K562 (cell line): Measurements from ENCODE around the gene ZSWIM9. TPM values are rescaled to one million over a fixed set of nuclear protein-coding genes. Genes with fewer than 3 reads are reported as not detected.

Source experiments
- ATAC-seq: fragments of 200-7000 bp; cut with Tn5 transposase; 3 replicates; pipeline ENCODE4 v1.9.1; 2020; ENCODE audit warnings: moderate library complexity
- BruUV-seq: library from RNA; stranded (reverse); fragments of 400-500 nt; replicated peaks from 2 replicates; lab custom pipeline; 2021; lab: Mats Ljungman, UMichigan
- CTCF ChIA-PET: fragments of 300-600 bp; formaldehyde crosslinking; extraction: SDS; loops from one replicate; lab custom pipeline; 2021; ENCODE audit warnings: low intra/inter-chr PET ratio; lab: Yijun Ruan, JAX
- POLR2A ChIA-PET: fragments of 300-600, 350-650 bp; sonication (Branson Sonifier 250); formaldehyde crosslinking; extraction: SDS; loops from one replicate; lab custom pipeline; 2021; ENCODE audit warnings: antibody characterized with exemption, inconsistent platforms; lab: Yijun Ruan, JAX
- DNase-seq, 4 experiments: peaks; one replicate each; pipeline versions ENCODE4 v3.0.0 to v3.0.0-alpha.2; 2011 to 2018; ENCODE audit warnings: low spot score in 3 of 4, mixed read lengths in 3 of 4; ENCODE audit errors: extremely low read depth in 1 of 4
- FAIRE-seq: peaks from 2 replicates; lab custom pipeline; 2011; peaks lifted over from hg19 to GRCh38; lab: Jason Lieb, UNC
- H2AFZ ChIP-seq: 2 replicates; pipeline ENCODE4 v1.6.0; 2011; ENCODE audit warnings: low read depth, low read length, control low read depth, inconsistent platforms
- H3K27ac ChIP-seq: fragments of 200-600 bp; 3 replicates; pipeline ENCODE4 v1.8.0; 2011; ENCODE audit warnings: low read depth, mild to moderate bottlenecking, control low read depth, inconsistent platforms, low read length, moderate library complexity, mixed read lengths; ENCODE audit errors: extremely low read depth
- H3K27me3 ChIP-seq, 2 experiments: fragments of 300-600 bp in 1 of 2; 2 replicates in 1 of 2; 3 replicates in 1 of 2; pipeline versions ENCODE4 v1.6.0 to v1.8.0; 2011; ENCODE audit warnings: inconsistent platforms in 2 of 2, low read length in 2 of 2, mild to moderate bottlenecking in 1 of 2, mixed read lengths in 1 of 2, moderate library complexity in 1 of 2; ENCODE audit not compliant: control insufficient read depth in 2 of 2, insufficient read depth in 2 of 2
- H3K36me3 ChIP-seq: fragments of 300-600 bp; 3 replicates; pipeline ENCODE4 v1.8.0; 2011; ENCODE audit warnings: mild to moderate bottlenecking, low read length, inconsistent platforms; ENCODE audit not compliant: control insufficient read depth, insufficient read depth
- H3K4me1 ChIP-seq, 2 experiments: fragments of 200-600 bp in 1 of 2; replicated peaks in 1 of 2; 2 replicates in 1 of 2; 3 replicates in 1 of 2; pipeline versions ENCODE4 v1.5.1 to v1.8.0; 2011; ENCODE audit warnings: inconsistent platforms in 2 of 2, low read length in 2 of 2, mild to moderate bottlenecking in 1 of 2, mixed read lengths in 1 of 2, moderate library complexity in 1 of 2; ENCODE audit not compliant: control insufficient read depth in 2 of 2, insufficient read depth in 2 of 2
- H3K4me2 ChIP-seq: 2 replicates; pipeline ENCODE4 v1.6.1; 2011; ENCODE audit warnings: low read length, control low read depth, inconsistent platforms, mixed read lengths; ENCODE audit not compliant: insufficient read depth
- H3K4me3 ChIP-seq: fragments of 200-600 bp; sonication (generic), shearing (Covaris generic); 2 replicates; pipeline ENCODE4 v1.5.1; 2016; ENCODE audit warnings: control low read depth, inconsistent platforms
- H3K79me2 ChIP-seq: fragments of 200-600 bp; 3 replicates; pipeline ENCODE4 v1.8.0; 2011; ENCODE audit warnings: low read length, inconsistent platforms; ENCODE audit not compliant: control insufficient read depth, insufficient read depth
- H3K9ac ChIP-seq, 2 experiments: 2 replicates each; pipeline versions ENCODE4 v1.6.0 to v1.6.1; 2011; ENCODE audit warnings: low read depth in 2 of 2, low read length in 2 of 2, control low read depth in 1 of 2, inconsistent platforms in 1 of 2, mild to moderate bottlenecking in 1 of 2, mixed read lengths in 1 of 2; ENCODE audit not compliant: insufficient read depth in 1 of 2
- H3K9me1 ChIP-seq: one replicate; pipeline ENCODE4 v1.6.0; 2011; ENCODE audit warnings: inconsistent platforms, mild to moderate bottlenecking, low read length, moderate library complexity; ENCODE audit not compliant: control insufficient read depth, insufficient read depth
- H3K9me3 ChIP-seq: replicated peaks from 2 replicates; pipeline ENCODE4 v1.5.1; 2011; ENCODE audit warnings: low read depth, low read length, inconsistent platforms; ENCODE audit not compliant: control insufficient read depth, insufficient read depth
- H4K20me1 ChIP-seq: replicated peaks from 2 replicates; pipeline ENCODE4 v1.6.1; 2011; ENCODE audit warnings: low read length, inconsistent platforms, mixed read lengths; ENCODE audit not compliant: control insufficient read depth, insufficient read depth
- BDP1 ChIP-seq: IDR thresholded peaks from 3 replicates; pipeline ENCODE4 v1.6.1; 2011; ENCODE audit not compliant: insufficient read length, insufficient read depth
- BMI1 ChIP-seq: fragments of 150-350 bp; IDR thresholded peaks from 2 replicates; pipeline ENCODE4 v1.6.1; 2014; ENCODE audit warnings: low read length
- BRD4 ChIP-seq: fragments of 200-600 bp; sonication (generic); IDR thresholded peaks from 2 replicates; pipeline ENCODE4 v1.6.1; 2017; ENCODE audit warnings: inconsistent platforms
- ERF ChIP-seq: fragments of 450-650 bp; formaldehyde crosslinking; IDR thresholded peaks from 2 replicates; pipeline ENCODE4 v1.4.0; 2020; ENCODE audit warnings: mild to moderate bottlenecking, mixed read lengths
- EWSR1 ChIP-seq: fragments of 450-650 bp; IDR thresholded peaks from 2 replicates; pipeline ENCODE4 v1.6.1; 2018; ENCODE audit warnings: borderline replicate concordance, mild to moderate bottlenecking, low read depth, moderate library complexity; ENCODE audit not compliant: partially characterized antibody
- FOXJ2 ChIP-seq: fragments of 200-800 bp; sonication (Bioruptor generic); IDR thresholded peaks from 2 replicates; pipeline ENCODE4 v1.6.1; 2016; ENCODE audit warnings: missing genetic modification characterization, missing compliant biosample characterization
- HLTF ChIP-seq: fragments of 450-650 bp; IDR thresholded peaks from 2 replicates; pipeline ENCODE4 v1.6.1; 2016
- KDM2B ChIP-seq: fragments of 250-450 bp; sonication (Bioruptor Pico); IDR thresholded peaks from 2 replicates; pipeline ENCODE4 v1.8.0; 2021; ENCODE audit warnings: mild to moderate bottlenecking, moderate library complexity
- KLF10 ChIP-seq: fragments of 250-450 bp; sonication (Bioruptor Pico); IDR thresholded peaks from 2 replicates; pipeline ENCODE4 v1.6.1; 2021; ENCODE audit warnings: matching md5 sums
- LEF1 ChIP-seq: fragments of 450-650 bp; IDR thresholded peaks from 2 replicates; pipeline ENCODE4 v1.6.1; 2016; ENCODE audit warnings: mild to moderate bottlenecking
- NFXL1 ChIP-seq: fragments of 450-650 bp; formaldehyde crosslinking; IDR thresholded peaks from 2 replicates; pipeline ENCODE4 v1.4.0; 2021; ENCODE audit warnings: mild to moderate bottlenecking
- PCBP1 ChIP-seq: fragments of 200-400 bp; formaldehyde crosslinking; IDR thresholded peaks from 2 replicates; pipeline ENCODE4 v1.6.1; 2018; ENCODE audit warnings: mild to moderate bottlenecking, low read depth, low read length; ENCODE audit not compliant: poor library complexity, severe bottlenecking
- PKNOX1 ChIP-seq: fragments of 450-650 bp; IDR thresholded peaks from 2 replicates; pipeline ENCODE4 v1.6.1; 2016
- POLR2G ChIP-seq: fragments of 200-400 bp; formaldehyde crosslinking; IDR thresholded peaks from 2 replicates; pipeline ENCODE4 v1.6.1; 2017; ENCODE audit warnings: low read depth, mild to moderate bottlenecking, antibody characterized with exemption, low read length, moderate library complexity
- ZNF696 ChIP-seq: fragments of 250-450 bp; sonication (Bioruptor Pico); conservative IDR thresholded peaks from 2 replicates; pipeline ENCODE4 v1.4.0; 2020; ENCODE audit warnings: mild to moderate bottlenecking, moderate library complexity
- WGBS: fragments of 100-300 bp; shearing (Covaris generic); methylation state at CpG from one replicate; pipeline ENCODE4 v1.1.6; 2016; ENCODE audit warnings: low coverage, mixed read lengths; ENCODE audit not compliant: insufficient coverage; ENCODE audit errors: missing lambda C conversion rate; 5-methylcytosine and 5-hydroxymethylcytosine counted together
- in situ Hi-C: fragments of 300-500 bp; cut with MboI; formaldehyde crosslinking; loops from 4 replicates; pipeline ENCODE4 v1.15.0; 2018; ENCODE audit warnings: inconsistent platforms, mixed read lengths
- intact Hi-C: fragments of 100-400 bp; cut with micrococcal nuclease; formaldehyde crosslinking; loops from 2 replicates; pipeline ENCODE4 v1.14.2; 2022
- polyA plus RNA-seq, 8 experiments: library from polyadenylated mRNA; depleted of rRNA in 4 of 8; stranded (reverse) in 5 of 8; unstranded in 3 of 8; fragments of >200 nt; fragmentation: Nextera tagmentation in 2 of 8; fragmentation: Illumina TruSeq in 1 of 8; extraction: Ambion mirVana in 2 of 8; extraction: Trizol in 1 of 8; gene quantifications; 2 replicates each; pipeline versions ENCODE4 v1.2.1 to v1.2.3, GENCODE V29; 2011 to 2014; ENCODE audit warnings: inconsistent platforms in 1 of 8, missing spikeins in 1 of 8
- total RNA-seq, 7 experiments: library from RNA; depleted of rRNA in 6 of 7; stranded (reverse); fragments of >200 nt in 6 of 7; fragmentation: Illumina TruSeq in 2 of 7; extraction: Trizol in 2 of 7; gene quantifications; 2 replicates each; pipeline versions ENCODE4 v1.2.1 to v1.2.3, GENCODE V29; 2011 to 2021; ENCODE audit warnings: low replicate concordance in 1 of 7

The ZSWIM9 gene
- total and polyA plus RNA-seq, 9 of the 15 experiments (the other 6 are each of a cell fraction or from before 2014, with no cell fraction given), result 0.04 to 1.4 (median 0.34) TPM; not detected in 1

- intact Hi-C loops, result no loop called here
- Histone ChIP-seq H2AFZ (no peak overlapping the region), H3K9me1 (no peaks in the 10 kb centered on the region), H3K36me3 (no peaks in the 10 kb centered on the region), H3K9me3 (no peaks in the 10 kb centered on the region), H3K4me1 (peaks cover 3 to 24% of the 10 kb centered on the region in 2 experiments; a peak in 3 of 5 replicates), H3K9ac (peak overlapping the region in 1 of 2 experiments; percentile 5; a peak in 2 of 4 replicates), H3K4me3 (no peak overlapping the region), H3K4me2 (no peak overlapping the region), H3K27ac (no peak overlapping the region)
- TSS peak; percentile 80 for BruUV-seq
- ChIA-PET POLR2A (no interaction called here), CTCF (no interaction called here)
- FAIRE-seq, result no peak
- DNase-seq, result no peak
- TF ChIP-seq PCBP1, result no peak
- TF ChIP-seq POLR2G, result peak; percentile 64
- TF ChIP-seq KLF10 (CRISPR knock-in tag), result no peak
- TF ChIP-seq, all 486 proteins: peak for 1
- no peaks in the 10 kb centered on the region for H3K27me3 ChIP-seq
- ATAC-seq, result peak; percentile 45; the same call in 2 of the 3 replicates
- H3K79me2 ChIP-seq, result no peaks in the 10 kb centered on the region
- no peaks in the 10 kb centered on the region for H4K20me1 ChIP-seq
- 71% methylated on average over 22 of the region's 23 CpGs for WGBS
- in situ Hi-C loops, result no loop called here
These were observed 25.9 kb downstream of the ZSWIM9 start for GRCh38 chr19:48196321-48196763.

- Histone ChIP-seq H3K9me1 (no peaks in the 10 kb centered on the region), H3K27ac (no peak overlapping the region), H3K4me1 (peaks cover 3 to 24% of the 10 kb centered on the region in 2 experiments; a peak in 3 of 5 replicates), H4K20me1 (no peaks in the 10 kb centered on the region), H3K4me3 (no peak overlapping the region), H3K79me2 (no peaks in the 10 kb centered on the region), H3K9ac (peak overlapping the region in 1 of 2 experiments; percentile 12; a peak in 2 of 4 replicates), H3K27me3 (no peaks in the 10 kb centered on the region), H3K36me3 (no peaks in the 10 kb centered on the region), H3K9me3 (no peaks in the 10 kb centered on the region), H3K4me2 (no peak overlapping the region), H2AFZ (no peak overlapping the region)
- ATAC-seq (peak; percentile 74), DNase-seq (peak in 2 of 4 experiments; percentile 29), FAIRE-seq (no peak)
- no TSS peak for BruUV-seq
- POLR2A ChIA-PET, result interaction anchor here (0.6 to 0.7 kb wide), 3 partner anchors 22 to 1519 kb away, joined by 3 read pairs; no protein-coding TSS in a partner anchor
- WGBS, result 21% methylated on average over 4 of the region's 13 CpGs
- intact Hi-C loops (no loop called here), in situ Hi-C loops (no loop called here)
- CTCF ChIA-PET, result no interaction called here
- TF ChIP-seq ERF (CRISPR knock-in tag) (no peak), HLTF (peak; percentile 61; the same call in 1 of the 2 replicates), KDM2B (CRISPR knock-in tag) (no peak), PKNOX1 (peak; percentile 21; the same call in 1 of the 2 replicates), ZNF696 (CRISPR knock-in tag) (no peak), LEF1 (0 out of 2 replicates have a peak, but pooled peaks have one; percentile 44), FOXJ2 (tag) (no peak), BMI1 (no peak), EWSR1 (no peak), BRD4 (no peak), BDP1 (no peak), NFXL1 (CRISPR knock-in tag) (no peak)
These were observed 26.6 kb downstream of the ZSWIM9 start for GRCh38 chr19:48196933-48197665.
